Activated T-cell treated with anti-CD3 and anti-CD28 coated beads for 1 hour (primary cell): ENCODE measurements around the gene GPRIN1.

Experiments used
- DNase-seq: peaks from one replicate; pipeline ENCODE4 v3.0.0-alpha.2; 2020; ENCODE audit warnings: low read depth

Gene GPRIN1

DNA sequence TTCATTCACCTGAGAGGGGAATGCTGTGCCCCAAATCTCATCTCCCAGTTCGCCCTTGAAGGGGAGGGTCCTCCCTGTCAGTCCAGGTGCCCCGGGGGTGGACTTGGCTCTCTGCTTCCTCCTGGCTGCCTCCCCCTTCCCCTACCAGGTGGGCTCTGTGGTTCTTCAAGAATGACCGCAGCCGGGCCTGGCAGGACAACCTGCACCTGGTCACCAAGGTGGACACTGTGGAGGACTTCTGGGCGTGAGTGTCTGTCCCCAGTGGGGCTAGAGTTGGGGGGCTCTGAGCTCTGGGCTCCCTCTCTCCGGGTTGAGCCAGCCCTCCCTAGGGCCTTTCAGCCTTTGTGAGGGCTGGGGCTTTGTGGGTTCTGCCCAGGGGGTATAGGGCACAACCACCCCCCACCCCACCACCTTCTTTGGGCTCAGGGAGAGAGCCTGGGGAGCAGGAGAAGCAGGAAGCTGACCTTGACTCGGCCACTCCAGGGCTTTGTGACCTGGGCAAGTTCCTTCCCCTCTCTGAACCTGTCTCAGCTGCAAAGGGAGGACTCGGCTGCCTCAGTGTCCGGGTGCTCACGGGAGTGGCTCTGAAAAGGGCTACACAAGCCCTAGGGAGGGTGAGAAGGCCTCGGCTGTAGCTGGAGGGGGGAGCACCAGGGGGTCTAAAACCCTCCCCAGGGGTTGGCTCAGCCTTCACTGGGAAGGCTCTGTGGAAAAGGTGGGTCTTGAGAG is 33.7 kb upstream of the GPRIN1 start:
- DNase-seq: no peak

- no peak for DNase-seq
Measured at GRCh38 chr5:176642675-176643490, 32.9 kb upstream of the GPRIN1 start.

- DNase-seq: no peak
Measured at GRCh38 chr5:176640616-176641015, 30.7 kb upstream of the GPRIN1 start.

- no peak for DNase-seq
Measured at GRCh38 chr5:176639981-176640380, 30.0 kb upstream of the GPRIN1 start.

DNA sequence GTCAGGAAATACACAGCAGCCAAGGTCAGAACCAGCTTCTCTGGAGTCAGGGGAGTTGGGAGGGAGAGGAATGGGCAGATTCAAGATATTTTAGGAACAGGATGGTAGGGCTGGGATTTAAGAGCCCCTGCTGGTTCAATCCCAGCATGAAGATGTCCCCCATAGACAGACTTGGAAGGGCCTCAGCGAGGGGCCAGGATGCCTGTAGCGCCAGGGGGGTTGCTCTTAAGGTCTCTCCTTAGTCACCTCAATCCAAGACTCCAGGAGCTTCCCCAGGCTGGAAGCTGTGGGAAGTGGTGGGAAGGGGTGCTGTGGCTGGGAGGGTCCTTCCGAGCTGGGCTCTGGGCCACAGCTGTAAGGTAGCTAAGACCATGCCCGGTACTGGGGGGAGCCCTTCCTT is 29.3 kb upstream of the GPRIN1 start:
- DNase-seq: no peak

- DNase-seq: no peak
Measured at GRCh38 chr5:176638437-176638836, 28.5 kb upstream of the GPRIN1 start.

- DNase-seq: no peak
Measured at GRCh38 chr5:176637556-176637955, 27.6 kb upstream of the GPRIN1 start.

DNA sequence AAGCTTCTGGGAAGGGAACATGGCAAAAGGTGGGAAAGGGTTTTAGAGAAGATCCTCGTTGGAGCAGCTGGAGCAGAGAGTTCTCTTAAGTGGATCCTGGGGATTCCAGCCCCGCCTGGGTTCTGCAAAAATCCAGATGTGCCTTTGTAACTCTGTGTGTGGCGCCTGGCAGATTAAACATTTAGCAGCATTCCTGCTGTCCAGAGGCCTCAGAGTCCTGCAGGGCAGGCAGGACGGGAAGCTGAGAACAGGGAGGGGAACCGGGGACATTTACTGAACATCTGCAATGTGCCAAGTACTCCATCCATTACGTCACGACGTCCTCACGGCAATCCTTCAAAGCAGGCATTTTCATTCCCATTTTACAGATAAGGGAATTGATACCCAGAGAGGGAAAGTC is 26.5 kb upstream of the GPRIN1 start:
- no peak for DNase-seq

- no peak for DNase-seq
Measured at GRCh38 chr5:176633598-176633997, 23.6 kb upstream of the GPRIN1 start.

DNA sequence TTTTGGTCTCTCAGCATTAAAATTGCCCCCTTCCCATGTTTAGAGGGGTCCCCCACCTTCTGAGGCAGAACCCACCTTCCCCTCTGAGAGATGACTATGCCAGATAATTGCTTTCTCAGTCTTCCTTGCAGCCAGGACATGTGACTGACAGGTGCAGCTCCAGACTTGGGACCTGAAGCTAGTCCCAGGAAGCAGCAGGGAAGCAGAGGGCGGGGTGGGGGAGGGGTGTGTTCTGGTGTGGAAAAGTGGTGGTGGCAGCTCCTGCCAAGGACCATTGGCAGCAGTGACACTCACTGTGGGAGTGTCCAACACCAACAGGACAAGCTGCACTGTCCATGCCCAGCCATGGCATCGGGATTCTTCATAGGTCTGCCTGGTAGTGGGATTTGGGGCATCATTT is 22.8 kb upstream of the GPRIN1 start:
- no peak for DNase-seq

DNA sequence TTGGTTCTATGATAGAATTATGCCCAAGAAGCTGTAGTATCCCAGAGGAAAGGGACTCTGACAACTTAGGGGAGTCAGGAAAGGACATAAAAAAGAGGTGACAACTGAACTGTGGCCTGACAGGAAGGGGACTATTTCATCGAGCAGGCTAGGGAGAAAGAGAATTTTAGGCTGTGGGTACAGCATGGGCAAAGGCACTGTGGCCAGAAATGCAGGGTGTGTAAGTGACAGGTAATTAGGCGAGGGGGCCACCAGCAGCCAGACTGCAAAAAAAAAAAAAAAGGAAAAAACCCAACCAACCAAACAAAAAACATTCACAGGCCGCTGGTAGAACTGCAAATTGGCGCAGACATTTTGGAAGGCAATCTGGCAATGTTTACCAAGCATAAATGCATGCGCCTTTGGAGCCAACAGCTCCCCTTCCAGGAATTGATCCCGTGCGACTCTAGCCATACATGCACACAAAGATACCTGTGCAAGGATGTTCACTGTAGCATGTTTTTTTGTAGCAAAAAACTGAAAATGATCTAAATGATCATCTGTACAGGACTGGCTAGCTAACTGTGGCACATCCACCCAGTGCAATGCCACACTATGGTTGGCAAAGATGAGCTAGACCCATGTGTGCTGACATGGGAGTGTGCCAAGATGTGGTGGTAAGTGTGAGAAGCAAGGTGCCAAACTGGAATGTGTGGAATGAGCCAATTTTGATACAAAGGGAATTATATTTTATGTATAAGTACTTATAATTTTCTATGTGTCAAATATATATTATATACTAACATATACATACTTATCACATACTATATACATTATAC is 21.6 kb upstream of the GPRIN1 start:
- DNase-seq: no peak

- no peak for DNase-seq
Measured at GRCh38 chr5:176630681-176631222, 20.8 kb upstream of the GPRIN1 start.

DNA sequence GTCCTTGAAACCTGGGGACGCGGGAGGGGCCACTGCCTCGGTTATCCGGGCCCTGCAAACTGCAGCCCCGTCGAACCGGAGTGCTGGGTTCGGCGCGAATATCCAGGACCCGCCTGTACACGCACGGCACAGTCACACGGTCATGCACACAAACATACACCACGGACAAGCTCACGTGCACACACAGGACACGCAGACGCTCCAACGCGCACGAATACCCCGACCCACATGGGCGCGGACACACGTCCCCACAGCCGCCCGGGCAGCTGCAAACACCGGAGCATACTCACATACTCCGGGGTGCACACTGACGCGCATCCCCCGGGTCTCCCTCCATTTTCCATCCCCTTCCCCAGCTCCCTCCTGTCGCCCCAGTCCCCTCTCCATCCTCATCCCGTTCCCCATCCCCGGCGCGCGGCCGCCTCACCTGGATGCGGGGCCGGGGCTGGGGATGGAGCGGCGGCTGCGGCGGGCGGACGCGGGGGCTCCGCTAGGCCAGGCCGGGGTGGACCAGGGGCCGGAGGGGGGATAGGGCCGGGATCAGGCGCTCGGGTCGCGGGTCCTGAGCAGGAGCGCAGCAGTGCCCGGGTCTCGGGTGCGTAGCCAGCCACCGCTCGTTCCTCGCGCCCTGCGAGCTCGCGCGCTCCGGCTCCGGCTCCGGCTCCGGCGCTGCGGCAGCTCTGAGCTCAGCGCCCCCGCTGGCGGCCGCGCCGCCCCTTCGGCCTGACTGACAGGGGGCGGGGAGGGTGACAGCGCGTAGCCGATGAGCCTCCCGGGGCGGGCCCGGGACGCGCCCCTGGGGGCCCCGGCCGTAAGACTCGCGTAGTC is 20.1 kb upstream of the GPRIN1 start, which contains the start of the genes EIF4E1B and SNCB:
TSS of gene EIF4E1B (plus strand) at position 823 of the 828 bp plus-strand sequence. CDS start 12,113 bp downstream, outside the sequence.
TSS of gene SNCB (minus strand) at position 682 of the 828 bp plus-strand sequence. CDS start 880 bp downstream, outside the sequence.
- no peak for DNase-seq

DNA sequence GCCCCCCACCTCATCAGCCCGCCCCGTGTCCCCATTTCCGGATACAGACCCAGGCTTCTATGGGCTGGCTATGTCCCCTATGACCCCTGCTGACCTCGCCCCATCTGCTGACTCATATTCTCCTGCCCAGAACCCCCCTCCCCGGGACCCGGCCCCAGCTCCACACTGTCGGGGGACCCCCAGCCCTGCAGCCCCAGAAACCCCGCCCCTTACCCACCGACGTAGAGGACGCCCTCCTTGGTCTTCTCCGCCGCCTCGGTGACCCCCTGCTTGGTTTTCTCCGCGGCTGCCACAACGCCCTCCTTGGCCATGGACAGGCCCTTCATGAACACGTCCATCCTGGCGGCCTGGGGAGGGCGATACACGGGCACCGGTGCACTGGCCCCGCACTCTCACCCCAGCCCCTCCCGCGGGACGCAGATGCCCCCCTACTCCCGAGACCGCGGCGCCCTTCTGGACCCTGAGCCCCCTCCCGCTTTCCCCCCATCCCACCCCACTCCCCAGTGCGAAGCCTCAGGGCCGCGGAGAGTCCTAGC is 19.4 kb upstream of the GPRIN1 start:
- no peak for DNase-seq

DNA sequence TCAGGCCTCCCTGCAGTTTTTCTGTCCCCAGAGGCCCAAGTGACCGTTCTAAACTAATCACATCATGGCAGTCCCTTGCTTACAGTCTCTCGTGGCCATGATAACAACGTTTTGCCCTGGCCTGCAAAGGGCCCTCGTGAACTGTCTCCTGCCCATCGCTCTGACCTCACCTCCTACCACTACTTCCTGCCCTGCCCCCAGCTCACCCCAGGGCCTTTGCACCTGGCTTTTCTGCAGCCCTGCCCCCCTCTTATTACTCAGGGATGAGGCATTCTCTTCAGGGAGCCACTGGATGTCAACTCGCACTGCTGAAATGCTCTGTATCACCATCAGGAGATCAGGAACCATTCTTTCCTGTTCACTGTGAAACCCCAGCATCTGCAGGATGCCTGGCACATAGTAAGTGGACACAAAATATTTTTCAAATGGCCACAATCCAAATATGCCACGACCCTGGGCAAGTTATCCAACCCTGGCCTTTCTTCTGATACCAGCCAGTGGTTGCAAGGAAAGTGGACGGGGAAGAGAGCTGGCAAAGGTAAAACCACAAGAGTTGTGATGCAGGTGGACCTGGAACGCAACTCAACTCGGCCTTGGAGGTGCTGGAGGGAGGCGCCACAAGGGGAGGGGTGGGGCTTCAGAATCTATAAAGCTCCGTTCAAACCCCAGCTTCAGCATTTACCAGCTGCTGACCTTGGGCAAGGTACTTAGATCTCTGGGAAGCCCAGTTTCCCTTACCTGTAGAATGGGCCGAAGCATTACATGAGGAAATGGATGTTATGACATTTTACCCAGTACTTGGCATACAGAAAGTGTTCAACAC is 18.7 kb upstream of the GPRIN1 start:
- DNase-seq: no peak

GRCh38 chr5:176627582-176627981 is 17.6 kb upstream of the GPRIN1 start:
- DNase-seq: no peak

DNA sequence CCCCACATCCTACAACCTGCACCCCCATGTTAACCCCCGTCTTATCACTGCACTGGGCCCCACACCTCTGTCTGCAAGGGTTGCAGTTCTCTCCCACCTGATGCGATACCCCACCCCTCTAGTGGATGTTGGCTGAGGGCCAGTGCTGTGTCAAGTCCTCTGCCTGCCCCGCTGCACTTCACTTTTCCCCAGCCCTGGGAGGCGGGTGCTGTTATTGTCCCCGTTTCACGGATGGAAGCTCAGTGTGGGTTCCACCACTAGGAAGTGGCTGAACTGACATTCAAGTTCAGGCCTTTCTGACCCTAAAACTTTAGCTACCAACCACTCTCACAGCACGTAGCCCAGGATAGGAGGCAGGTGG is 16.9 kb upstream of the GPRIN1 start:
- no peak for DNase-seq

GRCh38 chr5:176625966-176626875 is 16.3 kb upstream of the GPRIN1 start:
- DNase-seq: no peak

DNA sequence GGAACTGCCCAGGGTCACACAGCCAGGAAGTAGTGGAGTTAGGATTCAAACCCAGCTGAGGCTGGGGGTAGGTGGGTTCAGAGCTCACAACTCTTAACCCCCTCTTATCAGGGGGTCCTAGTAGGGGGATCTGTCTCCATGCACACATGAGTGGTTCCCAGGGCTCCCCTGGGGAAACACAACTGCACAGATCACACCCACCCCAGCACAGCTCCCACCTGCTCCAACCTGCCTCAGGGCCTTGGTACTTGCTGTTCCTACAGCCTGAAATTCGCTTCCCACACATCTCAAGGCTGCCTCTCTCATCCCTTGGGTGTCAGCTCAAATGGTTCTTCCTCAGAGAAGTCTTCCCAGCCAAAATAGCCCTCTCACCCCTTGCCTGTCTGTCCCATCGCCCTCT is 15.6 kb upstream of the GPRIN1 start:
- no peak for DNase-seq
